Mesothelial cell of epicardium (in vitro differentiated cells): ENCODE data around the gene SUMO2. TPM values are rescaled to one million over a fixed set of nuclear protein-coding genes. Genes with fewer than 3 reads are reported as not detected.
A peak's percentile ranks its signal among the peaks of the same experiment; 100 is the strongest.
"Not testable (repeated sequence)": the region's sequence is repeated elsewhere in the genome, so short reads cannot be mapped to it uniquely, and the experiment has no call there.

Experiments
- DNase-seq, 2 experiments: peaks; one replicate each; pipeline ENCODE4 v3.0.0; 2021; ENCODE audit warnings: low spot score in 2 of 2; ENCODE audit not compliant: unreplicated experiment in 2 of 2
- H3K27ac Mint-ChIP-seq: 2 replicates; pipeline ENCODE4 v1.8.0; 2021; ENCODE audit warnings: mixed read lengths
- H3K27me3 Mint-ChIP-seq: 2 replicates; pipeline ENCODE4 v1.8.0; 2021; ENCODE audit warnings: low read depth, mixed read lengths
- H3K36me3 Mint-ChIP-seq: 2 replicates; pipeline ENCODE4 v1.8.0; 2021; ENCODE audit warnings: mixed read lengths
- H3K4me1 Mint-ChIP-seq: 2 replicates; pipeline ENCODE4 v1.8.0; 2021; ENCODE audit warnings: mixed read lengths
- H3K4me3 Mint-ChIP-seq: 2 replicates; pipeline ENCODE4 v1.8.0; 2021; ENCODE audit warnings: mild to moderate bottlenecking, moderate library complexity, mixed read lengths
- H3K9me3 Mint-ChIP-seq: 2 replicates; pipeline ENCODE4 v1.8.0; 2021; ENCODE audit warnings: mixed read lengths
- CTCF ChIP-seq: fragments of 200-600 bp; sonication (generic); IDR thresholded peaks from one replicate; pipeline ENCODE4 v1.5.0; 2021; ENCODE audit warnings: antibody characterized with exemption; ENCODE audit not compliant: unreplicated experiment
- total RNA-seq: library from RNA; stranded (reverse); gene quantifications from 3 replicates; pipeline ENCODE4 v1.2.1, GENCODE V29; 2021

The SUMO2 gene
- total RNA-seq, 1 donor from 2014 or later = 542 TPM

- Mint-ChIP-seq H3K36me3 (peaks cover 30% of the 10 kb centered on the region), H3K9me3 (no peaks in the 10 kb centered on the region), H3K27me3 (no peaks in the 10 kb centered on the region), H3K27ac (no peak overlapping the region), H3K4me3 (no peak overlapping the region), H3K4me1 (peaks cover 6% of the 10 kb centered on the region)
- no peak for TF ChIP-seq CTCF
- no peak for DNase-seq
Observed at GRCh38 chr17:75146592-75146991, 36.2 kb downstream of the SUMO2 start.

- no peak for DNase-seq
- Mint-ChIP-seq H3K36me3 (peaks cover 34% of the 10 kb centered on the region), H3K27ac (no peak overlapping the region), H3K27me3 (no peaks in the 10 kb centered on the region), H3K4me3 (no peak overlapping the region), H3K9me3 (no peaks in the 10 kb centered on the region), H3K4me1 (peaks cover 4% of the 10 kb centered on the region)
- TF ChIP-seq CTCF = no peak
Observed at GRCh38 chr17:75144816-75145512, 37.8 kb downstream of the SUMO2 start.

GRCh38 chr17:75142236-75142971 lies 40.4 kb downstream of the SUMO2 start:
- peak overlapping the region; percentile 56 for H3K27ac Mint-ChIP-seq
- no peak for TF ChIP-seq CTCF
- no peak overlapping the region for H3K4me3 Mint-ChIP-seq
- no peak for DNase-seq
- H3K9me3 Mint-ChIP-seq = no peaks in the 10 kb centered on the region
- H3K4me1 Mint-ChIP-seq = no peaks in the 10 kb centered on the region
- H3K36me3 Mint-ChIP-seq = peaks cover 28% of the 10 kb centered on the region
- H3K27me3 Mint-ChIP-seq = no peaks in the 10 kb centered on the region

DNA sequence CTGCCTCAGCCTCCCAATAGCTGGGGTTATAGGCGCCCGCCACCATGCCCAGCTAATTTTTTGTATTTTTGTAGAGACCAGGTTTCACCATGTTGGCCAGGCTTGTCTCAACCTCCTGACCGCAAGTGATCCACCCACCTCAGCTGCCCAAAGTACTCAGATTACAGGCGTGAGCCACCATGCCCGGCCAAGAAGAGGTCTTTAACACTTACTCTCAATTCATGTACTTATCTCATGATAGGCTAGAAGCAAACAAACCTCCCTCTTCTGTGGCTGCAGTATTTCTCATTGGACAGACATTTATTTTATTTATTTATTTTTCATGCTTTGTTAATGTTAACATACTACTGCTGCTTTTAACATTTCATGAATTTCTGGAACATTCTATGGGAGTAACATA lies 44.2 kb downstream of the SUMO2 start:
- Mint-ChIP-seq H3K4me1 (no peaks in the 10 kb centered on the region), H3K27ac (peak overlapping the region; percentile 43), H3K9me3 (no peaks in the 10 kb centered on the region), H3K36me3 (peaks cover 19% of the 10 kb centered on the region), H3K27me3 (no peaks in the 10 kb centered on the region), H3K4me3 (no peak overlapping the region)
- DNase-seq = no peak
- TF ChIP-seq CTCF = no peak

DNA sequence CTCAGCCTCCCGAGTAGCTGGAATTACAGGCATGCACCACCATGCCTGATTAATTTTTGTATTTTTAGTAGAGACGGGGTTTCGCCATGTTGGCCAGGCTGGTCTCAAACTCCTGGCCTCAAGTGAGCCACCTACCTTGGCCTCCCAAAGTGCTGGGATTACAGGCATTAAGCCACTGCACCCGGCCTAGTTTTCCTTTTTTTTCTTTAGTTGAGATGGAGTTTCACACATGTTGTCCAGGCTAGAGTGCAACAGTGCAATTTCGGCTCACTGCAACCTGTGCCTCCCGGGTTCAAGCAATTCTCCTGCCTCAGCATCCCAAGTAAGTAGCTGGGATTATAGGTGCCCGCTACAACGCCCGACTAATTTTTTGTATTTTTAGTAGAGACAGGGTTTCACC lies 45.0 kb downstream of the SUMO2 start:
- H3K27me3 Mint-ChIP-seq, H3K27ac Mint-ChIP-seq, DNase-seq, H3K4me3 Mint-ChIP-seq, H3K9me3 Mint-ChIP-seq, H3K4me1 Mint-ChIP-seq: not testable (repeated sequence)
- H3K36me3 Mint-ChIP-seq = peaks cover 19% of the 10 kb centered on the region

DNA sequence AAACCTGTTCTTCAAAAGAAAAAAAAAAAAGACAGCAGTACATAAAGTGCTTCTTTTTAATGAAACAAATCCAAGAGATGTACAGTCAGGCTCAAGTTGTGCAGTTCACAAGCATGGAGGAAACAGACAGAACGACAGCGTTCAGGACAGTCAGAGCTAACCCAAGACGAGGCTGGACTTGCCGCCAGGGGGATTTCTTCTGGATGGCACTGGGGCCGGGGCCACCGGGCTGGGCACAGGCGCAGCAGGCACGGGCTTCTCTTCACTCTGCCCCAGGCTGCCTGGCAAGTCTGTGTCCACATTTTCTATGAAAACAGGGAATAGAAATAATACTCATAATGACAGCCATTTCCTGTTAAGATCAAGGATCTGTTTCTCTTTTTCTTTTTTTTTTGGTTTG lies 46.8 kb downstream of the SUMO2 start:
- Mint-ChIP-seq H3K9me3 (no peaks in the 10 kb centered on the region), H3K4me1 (peaks cover 3% of the 10 kb centered on the region), H3K27ac (peak overlapping the region; percentile 83), H3K4me3 (no peak overlapping the region), H3K36me3 (peaks cover 19% of the 10 kb centered on the region), H3K27me3 (no peaks in the 10 kb centered on the region)
- DNase-seq = no peak
- TF ChIP-seq CTCF = no peak
